ENCODE data around the gene ODAD3.
"Not testable (repeated sequence)": the region's sequence is repeated elsewhere in the genome, so short reads cannot be mapped to it uniquely, and the experiment has no call there.

Gene ODAD3

GRCh38 chr19:11446652-11447301 is 11.9 kb upstream of the ODAD3 start:
- FAIRE-seq = no peak
- no peak for DNase-seq (ENCODE audit: extremely low spot score, insufficient read length, low read depth)

- no peak for FAIRE-seq
- no peak for DNase-seq (ENCODE audit: extremely low spot score, insufficient read length, low read depth)
Measured at GRCh38 chr19:11446271-11446651, 11.3 kb upstream of the ODAD3 start.

- FAIRE-seq (no peak), DNase-seq (ENCODE audit: extremely low spot score, insufficient read length, low read depth) (no peak)
Measured at GRCh38 chr19:11445141-11445540, 10.2 kb upstream of the ODAD3 start.

GRCh38 chr19:11444059-11444458 is 9.1 kb upstream of the ODAD3 start:
- FAIRE-seq = no peak
- no peak for DNase-seq (ENCODE audit: extremely low spot score, insufficient read length, low read depth)

- FAIRE-seq (no peak), DNase-seq (ENCODE audit: extremely low spot score, insufficient read length, low read depth) (no peak)
Measured at GRCh38 chr19:11437955-11438354, 3.0 kb upstream of the ODAD3 start.

- FAIRE-seq = no peak
- DNase-seq (ENCODE audit: extremely low spot score, insufficient read length, low read depth) = no peak
Measured at GRCh38 chr19:11435833-11436313, 952 bp upstream of the ODAD3 start.

- FAIRE-seq (no peak), DNase-seq (ENCODE audit: extremely low spot score, insufficient read length, low read depth) (no peak)
Measured at GRCh38 chr19:11434703-11435056, 241 bp downstream of the ODAD3 start.

GRCh38 chr19:11433526-11433925 is 1.4 kb downstream of the ODAD3 start:
- not testable (repeated sequence) for FAIRE-seq

GRCh38 chr19:11426656-11427055 is 8.3 kb downstream of the ODAD3 start:
- no peak for FAIRE-seq

More at GRCh38 chr19:11433526-11433925, 1.4 kb downstream of the ODAD3 start:
- DNase-seq (ENCODE audit: extremely low spot score, insufficient read length, low read depth) = not testable (repeated sequence)

GRCh38 chr19:11425719-11426457 is 9.0 kb downstream of the ODAD3 start:
- FAIRE-seq = no peak
- DNase-seq (ENCODE audit: extremely low spot score, insufficient read length, low read depth) = no peak

More at GRCh38 chr19:11426656-11427055, 8.3 kb downstream of the ODAD3 start:
- DNase-seq (ENCODE audit: extremely low spot score, insufficient read length, low read depth) = no peak

- FAIRE-seq (no peak), DNase-seq (ENCODE audit: extremely low spot score, insufficient read length, low read depth) (no peak)
Measured at GRCh38 chr19:11423791-11424181, 11.1 kb downstream of the ODAD3 start.

- DNase-seq (ENCODE audit: extremely low spot score, insufficient read length, low read depth) (no peak), FAIRE-seq (no peak)
Measured at GRCh38 chr19:11423164-11423790, 11.6 kb downstream of the ODAD3 start.

- DNase-seq (ENCODE audit: extremely low spot score, insufficient read length, low read depth) (peak; percentile 88), FAIRE-seq (peak; percentile 98)
Measured at GRCh38 chr19:11422163-11423065, 12.5 kb downstream of the ODAD3 start.

- FAIRE-seq = no peak
- DNase-seq (ENCODE audit: extremely low spot score, insufficient read length, low read depth) = no peak
Measured at GRCh38 chr19:11421371-11422098, 13.4 kb downstream of the ODAD3 start.

- FAIRE-seq = no peak
- DNase-seq (ENCODE audit: extremely low spot score, insufficient read length, low read depth) = no peak
Measured at GRCh38 chr19:11420429-11421370, 14.2 kb downstream of the ODAD3 start.

GRCh38 chr19:11418549-11419506 is 16.1 kb downstream of the ODAD3 start, which contains the start of gene RGL3:
Gene RGL3, minus strand, starts transcription at chr19:11419314. Its CDS starts 36 bp downstream, at chr19:11419278.
- FAIRE-seq (no peak), DNase-seq (ENCODE audit: extremely low spot score, insufficient read length, low read depth) (no peak)

GRCh38 chr19:11418094-11418548 is 16.8 kb downstream of the ODAD3 start:
- FAIRE-seq (no peak), DNase-seq (ENCODE audit: extremely low spot score, insufficient read length, low read depth) (no peak)

Data from GM18507 (cell line).